IMR-90 (cell line): Measurements from ENCODE around the gene RPP40. TPM values are rescaled to one million over a fixed set of nuclear protein-coding genes. Genes with fewer than 3 reads are reported as not detected.

Source experiments
- ATAC-seq: fragments of 200-7000 bp; cut with Tn5 transposase; 2 replicates; pipeline ENCODE4 v1.9.1; 2020; ENCODE audit warnings: low read depth, mild to moderate bottlenecking, moderate library complexity
- BruUV-seq: library from RNA; stranded (reverse); fragments of 400-500 nt; replicated peaks from 2 replicates; lab custom pipeline; 2021; lab: Mats Ljungman, UMichigan
- CTCF ChIA-PET: fragments of 300-600 bp; formaldehyde crosslinking; extraction: SDS; loops from one replicate; lab custom pipeline; 2021; ENCODE audit warnings: antibody characterized with exemption; lab: Yijun Ruan, JAX
- POLR2A ChIA-PET: fragments of 300-600 bp; sonication (Branson Sonifier 250); formaldehyde crosslinking; loops from one replicate; lab custom pipeline; 2022; ENCODE audit warnings: antibody characterized with exemption; ENCODE audit not compliant: unreplicated experiment; lab: Charles Lee
- DNase-seq: peaks from one replicate; pipeline ENCODE4 v3.0.0; 2013
- H2AFZ ChIP-seq: replicated peaks from 2 replicates; pipeline ENCODE3; 2013; ENCODE audit warnings: low read length, mild to moderate bottlenecking; ENCODE audit not compliant: poor library complexity
- H2AK5ac ChIP-seq: 2 replicates; pipeline ENCODE4 v1.6.1; 2013; ENCODE audit warnings: low read depth, low read length, inconsistent platforms
- H2AK9ac ChIP-seq: replicated peaks from 2 replicates; pipeline ENCODE3; 2013; ENCODE audit warnings: mild to moderate bottlenecking, low read depth, low read length, moderate library complexity; ENCODE audit not compliant: poor library complexity
- H2BK120ac ChIP-seq: 2 replicates; pipeline ENCODE4 v1.6.1; 2013; ENCODE audit warnings: low read depth, low read length, inconsistent platforms
- H2BK15ac ChIP-seq: 3 replicates; pipeline ENCODE4 v1.6.1; 2013; ENCODE audit warnings: low read depth, low read length, inconsistent platforms
- H2BK20ac ChIP-seq: 2 replicates; pipeline ENCODE4 v1.6.1; 2013; ENCODE audit warnings: low read depth, mild to moderate bottlenecking, inconsistent platforms, low read length, moderate library complexity
- H2BK5ac ChIP-seq: 2 replicates; pipeline ENCODE4 v1.6.1; 2013; ENCODE audit warnings: mild to moderate bottlenecking, low read depth, low read length, inconsistent platforms; ENCODE audit not compliant: poor library complexity, severe bottlenecking
- H3K14ac ChIP-seq: replicated peaks from 2 replicates; pipeline ENCODE4 v1.6.1; 2013; ENCODE audit warnings: low read depth, low read length, inconsistent platforms
- H3K18ac ChIP-seq: 2 replicates; pipeline ENCODE4 v1.6.1; 2013; ENCODE audit warnings: low read depth, low read length, control low read depth
- H3K23ac ChIP-seq: 2 replicates; pipeline ENCODE4 v1.6.1; 2013; ENCODE audit warnings: low read depth, low read length, inconsistent platforms
- H3K27ac ChIP-seq: 2 replicates; pipeline ENCODE4 v1.5.1; 2013; ENCODE audit warnings: mild to moderate bottlenecking, control low read depth, low read length; ENCODE audit not compliant: insufficient read depth
- H3K27me3 ChIP-seq: 2 replicates; pipeline ENCODE4 v1.6.1; 2013; ENCODE audit warnings: low read length; ENCODE audit not compliant: control insufficient read depth, insufficient read depth
- H3K36me3 ChIP-seq: 2 replicates; pipeline ENCODE4 v1.6.1; 2013; ENCODE audit warnings: low read length, mixed read lengths; ENCODE audit not compliant: control insufficient read depth, insufficient read depth
- H3K4ac ChIP-seq: 2 replicates; pipeline ENCODE4 v1.6.1; 2013; ENCODE audit warnings: low read depth, low read length, inconsistent platforms
- H3K4me1 ChIP-seq: 2 replicates; pipeline ENCODE4 v1.6.1; 2013; ENCODE audit warnings: low read length, mixed read lengths; ENCODE audit not compliant: control insufficient read depth, insufficient read depth
- H3K4me2 ChIP-seq: 2 replicates; pipeline ENCODE4 v1.6.1; 2013; ENCODE audit warnings: low read depth, mild to moderate bottlenecking, control low read depth, low read length, moderate library complexity
- H3K4me3 ChIP-seq: 2 replicates; pipeline ENCODE4 v1.5.1; 2013; ENCODE audit warnings: low read depth, mild to moderate bottlenecking, control low read depth, low read length, moderate library complexity; ENCODE audit not compliant: insufficient read depth
- H3K56ac ChIP-seq: 2 replicates; pipeline ENCODE4 v1.6.1; 2013; ENCODE audit warnings: low read length, inconsistent platforms; ENCODE audit not compliant: insufficient read depth; ENCODE audit errors: extremely low read depth
- H3K79me1 ChIP-seq, 2 experiments: 2 replicates each; pipeline ENCODE4 v1.6.1; 2013; ENCODE audit warnings: low read length in 2 of 2, inconsistent platforms in 1 of 2, low read depth in 1 of 2
- H3K9ac ChIP-seq: 2 replicates; pipeline ENCODE4 v1.6.1; 2013; ENCODE audit warnings: low read depth, low read length, control low read depth
- H3K9me1 ChIP-seq: 2 replicates; pipeline ENCODE4 v1.6.1; 2013; ENCODE audit warnings: low read length, inconsistent platforms; ENCODE audit not compliant: insufficient read depth
- H3K9me3 ChIP-seq: 2 replicates; pipeline ENCODE4 v1.6.1; 2013; ENCODE audit warnings: low read length; ENCODE audit not compliant: control insufficient read depth, insufficient read depth
- H4K20me1 ChIP-seq: 2 replicates; pipeline ENCODE4 v1.6.1; 2013; ENCODE audit warnings: low read length, inconsistent platforms; ENCODE audit not compliant: insufficient read depth
- H4K5ac ChIP-seq: 2 replicates; pipeline ENCODE4 v1.6.1; 2013; ENCODE audit warnings: mild to moderate bottlenecking, low read depth, low read length, control low read depth
- H4K8ac ChIP-seq, 2 experiments: 2 replicates each; pipeline ENCODE4 v1.6.1; 2013; ENCODE audit warnings: low read depth in 2 of 2, low read length in 2 of 2, control low read depth in 1 of 2, inconsistent platforms in 1 of 2
- H4K91ac ChIP-seq: 2 replicates; pipeline ENCODE4 v1.6.1; 2013; ENCODE audit warnings: low read depth, low read length, inconsistent platforms; ENCODE audit not compliant: insufficient read depth
- BHLHE40 ChIP-seq: fragments of 150-350 bp; IDR thresholded peaks from 2 replicates; pipeline ENCODE4 v1.6.1; 2016; ENCODE audit warnings: mild to moderate bottlenecking, low read depth, low read length
- MAZ ChIP-seq: IDR thresholded peaks from 2 replicates; pipeline ENCODE4 v1.6.1; 2012; ENCODE audit warnings: low read depth, mild to moderate bottlenecking, low read length, improper control_type of control experiment, moderate library complexity, borderline replicate concordance
- POLR2A ChIP-seq: IDR thresholded peaks from 2 replicates; pipeline ENCODE4 v1.6.1; 2012; ENCODE audit warnings: mild to moderate bottlenecking, low read depth, low read length
- RFX5 ChIP-seq: IDR thresholded peaks from 2 replicates; pipeline ENCODE4 v1.8.0; 2012; ENCODE audit warnings: low read depth, mild to moderate bottlenecking, low read length, moderate library complexity
- WGBS, 2 experiments: methylation state at CpG; one replicate each; pipeline versions ENCODE4 v1.1.5 to v1.1.7; 2013; ENCODE audit warnings: missing lambda C conversion rate in 2 of 2; ENCODE audit not compliant: insufficient read length in 1 of 2; ENCODE audit errors: extremely low coverage in 2 of 2; 5-methylcytosine and 5-hydroxymethylcytosine counted together
- dilution Hi-C: fragments of 300-500 bp; cut with HindIII; formaldehyde crosslinking; loops from one replicate; pipeline ENCODE4 v1.14.3; 2018; ENCODE audit warnings: low sequenced_read_pairs; ENCODE audit not compliant: unreplicated experiment
- in situ Hi-C: fragments of 300-500 bp; cut with MboI; formaldehyde crosslinking; loops from 3 replicates; pipeline ENCODE4 v1.14.3; 2019; ENCODE audit warnings: low sequenced_read_pairs, inconsistent platforms, mixed read lengths
- intact Hi-C: fragments of 100-400 bp; cut with micrococcal nuclease; formaldehyde crosslinking; loops from 2 replicates; pipeline ENCODE4 v1.10.0; 2022
- polyA plus RNA-seq, 3 experiments: library from polyadenylated mRNA; depleted of rRNA; stranded (reverse); fragments of >200 nt; gene quantifications; 2 replicates each; pipeline ENCODE4 v1.2.3, GENCODE V29; 2012; ENCODE audit warnings: low replicate concordance in 1 of 3
- total RNA-seq: library from RNA; depleted of rRNA; stranded (reverse); fragments of >200 nt; gene quantifications from 2 replicates; pipeline ENCODE4 v1.2.3, GENCODE V29; 2012
- TF ChIP-seq, protein P1 (sequence below): fragments of 150-350 bp; IDR thresholded peaks from 2 replicates; pipeline ENCODE4 v1.6.1; 2017; ENCODE audit warnings: mild to moderate bottlenecking, antibody characterized with exemption, low read length, low read depth

The RPP40 gene
- total and polyA plus RNA-seq, 2 of the 4 experiments (the other 2 are of a cell fraction) = 8.1 to 22.2 TPM

- dilution Hi-C loops = no loop called here
- Histone ChIP-seq H3K23ac (no peak overlapping the region), H2BK15ac (no peak overlapping the region), H2AFZ (no peak overlapping the region), H3K4ac (no peak overlapping the region), H2BK120ac (no peak overlapping the region), H2BK5ac (no peak overlapping the region), H4K20me1 (no peaks in the 10 kb centered on the region), H2AK5ac (no peak overlapping the region), H2BK20ac (no peak overlapping the region), H2AK9ac (no peak overlapping the region), H3K4me1 (peaks cover 8% of the 10 kb centered on the region; the same call in 1 of the 2 replicates), H3K4me2 (no peak overlapping the region), H3K56ac (no peak overlapping the region), H4K8ac (no peak overlapping the region), H3K27me3 (no peaks in the 10 kb centered on the region), H3K27ac (no peak overlapping the region), H3K9ac (no peak overlapping the region), H3K9me1 (no peaks in the 10 kb centered on the region), H3K14ac (no peak overlapping the region), H3K36me3 (no peaks in the 10 kb centered on the region), H3K9me3 (no peaks in the 10 kb centered on the region), H4K91ac (no peak overlapping the region), H4K5ac (no peak overlapping the region), H3K4me3 (no peak overlapping the region), H3K79me1 (no peaks in the 10 kb centered on the region), H3K18ac (no peak overlapping the region)
- TF ChIP-seq BHLHE40 (no peak), RFX5 (no peak), POLR2A (no peak), MAZ (no peak)
- TF ChIP-seq, protein P1, sequence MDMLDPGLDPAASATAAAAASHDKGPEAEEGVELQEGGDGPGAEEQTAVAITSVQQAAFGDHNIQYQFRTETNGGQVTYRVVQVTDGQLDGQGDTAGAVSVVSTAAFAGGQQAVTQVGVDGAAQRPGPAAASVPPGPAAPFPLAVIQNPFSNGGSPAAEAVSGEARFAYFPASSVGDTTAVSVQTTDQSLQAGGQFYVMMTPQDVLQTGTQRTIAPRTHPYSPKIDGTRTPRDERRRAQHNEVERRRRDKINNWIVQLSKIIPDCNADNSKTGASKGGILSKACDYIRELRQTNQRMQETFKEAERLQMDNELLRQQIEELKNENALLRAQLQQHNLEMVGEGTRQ = no peak
- BruUV-seq = no TSS peak
- ChIA-PET POLR2A (no interaction called here), CTCF (no interaction called here)
- in situ Hi-C loops = no loop called here
- ATAC-seq (no peak), DNase-seq (no peak)
- intact Hi-C loops = no loop called here
- WGBS, 2 experiments = no CpG with 5 or more reads among the region's 5 CpGs
Observed at GRCh38 chr6:5028921-5029320, 25.1 kb upstream of the RPP40 start.
